HEK293 (cell line): ENCODE data around the gene EDIL3.

ENCODE experiments used
- CTCF ChIP-seq: fragments of 450-650 bp; formaldehyde crosslinking; IDR thresholded peaks from 2 replicates; pipeline ENCODE4 v1.5.1; 2016; ENCODE audit warnings: missing biosample characterization, missing genetic modification characterization
- ZNF362 ChIP-seq: fragments of 450-650 bp; formaldehyde crosslinking; IDR thresholded peaks from 2 replicates; pipeline ENCODE4 v1.5.1; 2016; ENCODE audit warnings: missing biosample characterization, missing genetic modification characterization
- ZNF488 ChIP-seq: fragments of 450-650 bp; formaldehyde crosslinking; IDR thresholded peaks from 2 replicates; pipeline ENCODE4 v1.5.1; 2016; ENCODE audit warnings: missing biosample characterization, missing genetic modification characterization
- ZNF624 ChIP-seq: fragments of 450-650 bp; formaldehyde crosslinking; IDR thresholded peaks from 2 replicates; pipeline ENCODE4 v1.5.1; 2017; ENCODE audit warnings: missing biosample characterization, missing genetic modification characterization

- TF ChIP-seq CTCF (tag by site-specific recombination) (no peak), ZNF624 (no peak), ZNF488 (tag by site-specific recombination) (no peak), ZNF362 (no peak)
Measured at GRCh38 chr5:83967417-83967816, 417.3 kb downstream of the EDIL3 start.
